GM18505 (cell line): Measurements from ENCODE around the gene TP73.

ENCODE experiments used
- ATAC-seq: cut with Tn5 transposase; IDR thresholded peaks from one replicate; pipeline ENCODE4 v1.9.1; 2021; ENCODE audit not compliant: unreplicated experiment
- POLR2A ChIP-seq: IDR thresholded peaks from 4 replicates; pipeline ENCODE4 v1.6.1; 2011; ENCODE audit warnings: borderline replicate concordance; ENCODE audit not compliant: insufficient read depth, insufficient read length; ENCODE audit errors: extremely low read depth

TP73 gene

DNA sequence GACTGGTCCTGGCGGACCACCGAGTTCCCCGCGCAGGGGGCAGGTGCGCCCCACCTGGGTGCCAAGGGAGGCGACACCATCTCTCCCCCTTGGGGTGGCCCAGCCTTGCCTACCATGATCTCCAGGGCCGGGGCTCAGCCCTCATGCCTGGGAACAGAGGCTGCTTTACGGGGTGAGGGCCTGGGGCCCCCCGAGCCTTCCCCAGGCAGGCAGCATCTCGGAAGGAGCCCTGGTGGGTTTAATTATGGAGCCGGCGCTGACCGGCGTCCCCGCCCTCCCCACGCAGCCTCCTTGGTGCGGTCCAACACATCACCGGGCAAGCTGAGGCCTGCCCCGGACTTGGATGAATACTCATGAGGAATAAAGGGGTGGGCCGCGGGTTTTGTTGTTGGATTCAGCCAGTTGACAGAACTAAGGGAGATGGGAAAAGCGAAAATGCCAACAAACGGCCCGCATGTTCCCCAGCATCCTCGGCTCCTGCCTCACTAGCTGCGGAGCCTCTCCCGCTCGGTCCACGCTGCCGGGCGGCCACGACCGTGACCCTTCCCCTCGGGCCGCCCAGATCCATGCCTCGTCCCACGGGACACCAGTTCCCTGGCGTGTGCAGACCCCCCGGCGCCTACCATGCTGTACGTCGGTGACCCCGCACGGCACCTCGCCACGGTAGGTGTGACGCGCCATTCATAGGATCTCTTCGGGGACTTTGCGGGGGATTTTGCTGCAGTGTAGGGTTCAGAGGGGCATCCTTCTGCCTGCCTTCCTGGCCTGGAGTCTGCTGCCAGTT, 38.2 kb downstream of the TP73 start:
- no peak for ATAC-seq
- TF ChIP-seq POLR2A, result no peak

DNA sequence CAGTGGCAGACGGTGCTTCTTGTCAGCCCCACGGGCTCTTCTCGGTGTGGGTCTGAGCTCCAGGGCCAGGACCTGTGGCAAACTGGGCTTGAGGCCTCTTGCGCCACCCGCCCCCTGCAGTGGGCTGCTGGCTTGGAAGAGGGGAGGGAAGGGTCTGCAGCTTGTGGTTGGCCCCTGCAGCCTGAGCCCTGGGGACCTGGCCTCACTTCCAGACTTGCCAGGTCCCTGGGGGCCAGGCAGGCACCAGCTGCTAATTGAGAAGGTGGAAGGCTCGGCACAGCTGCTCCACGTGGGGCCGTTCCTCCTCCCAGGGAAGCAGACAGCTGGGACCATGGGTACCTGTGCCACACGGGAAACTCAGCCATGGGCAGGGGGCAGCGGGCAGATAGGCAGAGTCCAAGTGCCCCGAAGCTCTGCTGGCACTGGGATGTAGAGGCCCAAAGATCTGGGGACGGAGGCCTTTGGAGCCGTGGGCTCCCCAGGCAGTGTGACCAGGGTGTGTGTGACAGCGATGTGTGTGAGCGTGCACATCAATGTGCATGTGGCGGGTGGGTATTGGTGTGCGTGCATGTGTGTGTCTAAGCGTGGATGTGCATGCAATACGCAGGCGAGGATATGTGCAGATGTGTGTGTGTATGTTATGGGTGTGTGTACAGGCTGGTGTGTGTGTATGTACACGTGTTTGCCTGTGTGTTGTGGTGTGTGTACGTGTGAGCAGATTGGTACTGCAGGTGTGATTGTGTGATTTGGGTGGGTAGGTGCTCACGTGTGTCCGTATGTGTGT, 39.3 kb downstream of the TP73 start:
- TF ChIP-seq POLR2A, result no peak
- no peak for ATAC-seq

DNA sequence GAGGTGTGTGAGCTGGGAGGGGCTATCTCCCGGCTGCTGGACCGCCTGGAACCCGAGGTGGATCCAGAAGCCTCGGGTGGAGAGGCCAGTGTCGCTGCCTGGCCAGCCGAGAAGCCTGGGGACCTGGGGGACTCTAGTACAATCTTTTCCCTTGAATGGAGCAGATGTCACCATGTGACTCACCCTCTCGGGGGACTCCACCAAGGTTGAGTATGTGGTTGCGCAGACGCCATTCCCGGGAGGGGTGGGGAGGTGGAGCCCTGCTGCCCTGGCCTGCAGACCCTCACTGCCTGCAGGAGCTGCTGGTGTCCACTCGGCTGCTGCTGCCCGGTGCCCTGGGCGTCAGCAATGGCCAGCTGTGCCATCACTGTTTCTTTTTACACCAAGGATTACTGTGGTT, 40.3 kb downstream of the TP73 start:
- TF ChIP-seq POLR2A, result no peak
- no peak for ATAC-seq

DNA sequence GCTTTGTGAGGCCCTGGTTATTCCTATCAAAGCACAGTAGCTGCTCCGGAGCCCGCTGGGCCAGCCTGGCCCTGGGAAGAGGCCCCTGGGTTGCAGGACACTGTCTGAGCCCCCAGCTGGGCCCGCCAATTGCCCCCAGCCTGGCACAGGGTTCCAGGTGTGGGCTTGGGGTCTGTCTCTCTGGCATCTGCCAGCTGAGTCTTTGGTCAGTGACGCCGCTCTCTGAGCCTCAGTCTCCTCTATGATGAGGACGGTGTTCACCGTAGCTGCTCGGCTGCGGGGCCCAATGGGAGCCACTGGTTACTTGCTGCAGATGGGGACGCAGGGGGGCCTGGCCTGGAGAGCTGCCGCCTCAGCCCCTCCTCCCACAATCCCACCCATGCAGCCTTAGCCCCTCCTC, 41.0 kb downstream of the TP73 start:
- no peak for TF ChIP-seq POLR2A
- no peak for ATAC-seq

DNA sequence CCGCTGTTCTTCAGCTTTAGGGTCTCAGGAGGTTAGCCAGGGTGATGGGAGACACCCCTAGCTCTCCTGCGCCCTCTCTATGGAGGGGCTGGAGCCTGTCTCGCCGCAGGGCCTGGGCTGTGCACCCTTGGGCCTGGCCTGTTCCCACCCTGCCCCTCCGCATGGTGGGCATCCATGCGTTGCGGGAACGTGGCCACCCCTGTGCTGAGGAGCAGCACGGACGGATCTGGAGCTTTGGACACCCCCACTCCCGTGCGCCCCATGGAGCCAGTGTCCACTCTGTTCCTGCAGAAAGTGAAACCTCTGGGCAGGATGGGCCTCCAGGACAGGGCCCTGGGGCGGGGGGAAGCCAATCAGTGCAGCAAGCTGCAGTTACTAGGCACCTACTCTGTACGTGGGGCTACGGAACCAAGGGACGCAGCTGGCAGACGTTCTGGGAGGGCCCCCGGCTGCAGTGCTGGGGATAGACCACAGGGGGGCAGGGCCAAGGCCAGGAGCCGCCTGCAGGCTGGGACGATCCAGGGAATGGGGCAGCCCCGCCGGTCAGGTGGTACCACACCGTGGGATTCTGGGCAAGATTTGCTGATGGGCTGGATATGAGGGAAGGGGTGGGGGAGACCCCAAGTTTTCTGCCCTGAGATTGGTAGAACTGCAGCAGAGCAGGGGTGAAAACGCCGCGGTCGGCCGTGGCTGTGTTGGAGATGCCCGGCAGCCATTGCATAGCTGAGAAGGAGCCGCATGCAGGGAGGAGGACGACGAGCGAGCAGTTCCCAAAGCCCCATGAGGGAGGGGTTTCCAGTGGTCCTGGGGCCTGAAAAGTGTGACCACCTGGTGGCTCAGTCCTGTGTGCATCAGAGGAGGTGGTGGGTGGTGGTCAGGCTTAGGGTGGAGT, 43.3 kb downstream of the TP73 start:
- no peak for TF ChIP-seq POLR2A
- ATAC-seq, result no peak

DNA sequence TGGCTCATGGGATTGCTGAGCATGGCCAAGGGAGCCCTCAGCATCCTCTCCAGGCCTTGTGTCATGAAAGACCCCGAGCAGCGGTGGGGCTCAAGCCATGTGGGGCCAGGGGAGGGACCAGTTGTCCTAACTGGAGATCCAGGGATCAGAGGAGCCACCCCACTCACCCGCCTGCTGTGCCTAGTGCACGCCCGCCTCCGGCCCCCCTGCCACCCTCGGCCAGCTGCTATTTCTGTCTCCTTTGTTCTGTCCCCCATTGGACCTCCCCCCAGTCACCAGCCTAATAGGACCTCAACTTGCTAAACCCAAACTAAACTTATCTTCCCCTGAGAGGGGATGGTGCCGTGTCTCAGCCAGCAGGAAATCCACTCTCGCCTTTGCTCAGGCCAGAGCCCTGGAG, 44.4 kb downstream of the TP73 start:
- ATAC-seq, result no peak
- no peak for TF ChIP-seq POLR2A

DNA sequence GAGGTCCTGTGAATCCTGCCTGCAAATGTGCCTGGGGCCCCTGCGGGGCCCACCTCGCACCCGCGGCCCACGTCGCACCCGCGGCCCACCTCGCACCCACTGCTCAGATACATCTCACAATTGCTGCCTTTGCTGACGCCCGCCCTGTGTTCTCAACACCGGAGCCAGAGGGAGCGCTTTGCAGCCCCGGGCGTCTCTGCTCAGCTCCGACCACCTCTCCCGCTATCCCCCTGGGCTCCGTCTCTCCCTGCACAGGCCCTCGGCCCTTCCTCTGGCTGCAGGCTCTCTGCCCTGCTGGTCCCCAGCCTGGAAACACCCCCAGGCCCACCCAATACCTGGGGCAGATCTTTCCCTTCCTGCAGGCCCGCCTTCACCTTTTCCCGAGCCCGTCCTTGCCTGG, 44.8 kb downstream of the TP73 start:
- ATAC-seq, result no peak
- TF ChIP-seq POLR2A, result no peak

DNA sequence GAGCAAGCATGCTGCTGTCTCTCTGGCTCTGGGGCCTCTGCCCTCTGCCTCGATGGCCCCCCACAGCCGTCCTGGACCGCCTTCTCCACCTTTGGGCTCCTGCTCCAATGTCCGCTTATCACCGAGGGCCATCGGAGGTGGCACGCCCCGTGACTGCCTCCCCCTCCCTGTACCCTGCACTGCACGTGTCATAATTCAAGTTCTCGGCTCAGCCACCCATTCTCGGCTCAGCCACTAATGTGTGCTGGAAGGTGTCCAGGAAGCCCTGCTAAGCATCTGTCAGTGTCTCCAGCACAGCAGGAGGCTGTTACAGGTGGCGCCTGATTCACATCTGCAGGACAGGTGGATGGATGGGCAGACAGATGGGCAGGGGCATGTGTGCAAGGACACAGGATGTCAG, 45.5 kb downstream of the TP73 start:
- ATAC-seq, result no peak
- no peak for TF ChIP-seq POLR2A

DNA sequence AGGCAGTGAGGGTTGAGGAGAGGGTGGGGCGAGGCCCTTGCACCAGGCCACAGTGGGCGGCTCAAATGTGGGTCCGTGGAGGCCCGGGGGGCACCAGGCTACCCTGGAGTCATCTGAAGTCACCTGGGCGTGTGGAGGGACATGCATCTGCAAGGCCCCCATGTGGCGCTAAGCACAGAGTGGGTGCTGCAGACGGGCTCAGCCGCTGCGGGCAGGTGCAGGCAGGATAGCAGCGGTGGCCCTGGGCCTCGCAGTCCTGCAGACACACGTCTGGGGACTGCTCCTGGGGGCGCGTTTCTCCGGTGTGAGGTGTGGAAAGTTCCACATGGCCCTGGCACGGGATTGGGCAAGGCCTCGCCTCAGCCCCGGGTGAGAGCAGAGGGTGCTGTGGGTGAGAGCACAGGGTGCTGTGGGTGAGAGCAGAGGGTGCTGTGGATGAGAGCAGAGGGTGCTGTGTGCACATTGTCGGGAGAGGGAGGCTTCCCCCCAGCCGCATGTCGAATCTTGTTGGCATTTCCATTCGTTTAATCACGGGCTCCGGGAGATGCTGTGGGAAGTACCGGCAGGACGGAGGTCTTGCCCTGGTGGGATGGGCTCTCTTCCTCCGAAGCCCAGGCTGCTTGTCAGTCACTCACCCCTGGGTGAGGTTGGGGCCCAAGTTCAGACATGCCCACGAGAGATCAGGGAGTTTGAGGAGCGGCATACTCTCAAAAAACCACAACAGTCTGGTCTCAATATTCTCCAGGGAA, 46.5 kb downstream of the TP73 start:
- no peak for ATAC-seq
- TF ChIP-seq POLR2A, result no peak

DNA sequence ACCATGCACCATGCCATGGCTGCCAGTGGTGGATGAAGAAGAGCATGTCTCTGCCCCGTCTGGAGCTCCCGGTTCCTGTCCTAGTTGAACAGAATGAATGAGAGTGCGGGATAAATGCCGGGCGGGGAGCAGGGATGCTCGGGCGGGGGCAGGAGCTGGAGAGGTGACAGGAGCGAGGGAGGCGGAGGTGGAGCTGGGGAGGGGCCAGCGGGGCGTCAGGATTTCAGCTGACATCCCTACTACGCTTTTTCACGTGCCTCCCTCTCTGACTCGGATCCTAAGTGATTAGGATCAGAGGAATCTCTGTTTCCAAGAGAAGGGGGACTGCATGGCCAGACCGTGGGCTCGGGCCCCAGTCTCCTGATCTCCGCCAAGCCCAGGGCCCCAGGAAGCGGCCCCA, 47.3 kb downstream of the TP73 start:
- TF ChIP-seq POLR2A, result no peak

DNA sequence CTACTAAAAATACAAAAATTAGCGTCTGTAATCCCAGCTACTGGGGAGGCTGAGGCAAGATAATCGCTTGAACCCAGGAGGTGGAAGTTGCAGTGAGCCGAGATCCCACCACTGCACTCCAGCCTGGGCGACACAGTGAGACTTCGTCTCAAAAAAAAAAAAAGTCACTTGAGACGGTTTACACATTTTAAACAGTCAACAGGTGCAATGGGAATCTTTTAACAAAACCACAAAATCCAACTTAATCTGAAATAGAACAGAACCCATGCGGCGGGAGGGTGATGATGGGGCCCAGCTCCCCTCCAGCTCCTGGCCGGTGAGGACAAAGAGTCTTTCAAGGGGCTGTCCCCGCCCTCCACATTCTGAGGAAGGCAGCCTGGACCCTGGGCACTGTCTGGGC, 48.3 kb downstream of the TP73 start:
- TF ChIP-seq POLR2A, result no peak

More for the DNA sequence above, 47.3 kb downstream of the TP73 start:
- no peak for ATAC-seq

DNA sequence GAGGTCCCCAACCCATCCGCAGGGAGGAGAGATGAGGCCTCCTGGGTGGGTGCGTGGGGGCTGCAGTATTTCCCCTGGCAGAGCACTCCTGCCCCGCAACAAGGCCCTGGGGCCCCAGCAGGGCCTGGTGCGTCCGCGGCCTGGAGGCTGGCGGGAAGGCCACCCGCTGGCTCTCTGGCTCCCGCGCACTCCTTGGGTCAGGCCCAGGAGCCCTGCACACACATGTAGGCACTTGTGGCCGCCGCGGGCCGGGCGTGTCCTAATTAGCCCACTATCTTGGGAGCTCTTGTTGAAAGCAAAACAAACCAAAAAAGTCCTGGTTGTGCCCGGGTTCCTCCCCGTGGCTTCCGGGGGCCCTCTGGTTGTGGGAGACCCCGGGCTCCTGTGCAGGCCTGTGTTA, 50.2 kb downstream of the TP73 start:
- no peak for ATAC-seq
- no peak for TF ChIP-seq POLR2A

More for the DNA sequence above, 48.3 kb downstream of the TP73 start:
- no peak for ATAC-seq
